GM19193 (cell line): ENCODE results near the gene ERMP1.

Experiments
- POLR2A ChIP-seq: IDR thresholded peaks from 4 replicates; pipeline ENCODE4 v1.6.1; 2011; ENCODE audit not compliant: insufficient read depth, insufficient read length; ENCODE audit errors: extremely low read depth

ERMP1 gene

DNA sequence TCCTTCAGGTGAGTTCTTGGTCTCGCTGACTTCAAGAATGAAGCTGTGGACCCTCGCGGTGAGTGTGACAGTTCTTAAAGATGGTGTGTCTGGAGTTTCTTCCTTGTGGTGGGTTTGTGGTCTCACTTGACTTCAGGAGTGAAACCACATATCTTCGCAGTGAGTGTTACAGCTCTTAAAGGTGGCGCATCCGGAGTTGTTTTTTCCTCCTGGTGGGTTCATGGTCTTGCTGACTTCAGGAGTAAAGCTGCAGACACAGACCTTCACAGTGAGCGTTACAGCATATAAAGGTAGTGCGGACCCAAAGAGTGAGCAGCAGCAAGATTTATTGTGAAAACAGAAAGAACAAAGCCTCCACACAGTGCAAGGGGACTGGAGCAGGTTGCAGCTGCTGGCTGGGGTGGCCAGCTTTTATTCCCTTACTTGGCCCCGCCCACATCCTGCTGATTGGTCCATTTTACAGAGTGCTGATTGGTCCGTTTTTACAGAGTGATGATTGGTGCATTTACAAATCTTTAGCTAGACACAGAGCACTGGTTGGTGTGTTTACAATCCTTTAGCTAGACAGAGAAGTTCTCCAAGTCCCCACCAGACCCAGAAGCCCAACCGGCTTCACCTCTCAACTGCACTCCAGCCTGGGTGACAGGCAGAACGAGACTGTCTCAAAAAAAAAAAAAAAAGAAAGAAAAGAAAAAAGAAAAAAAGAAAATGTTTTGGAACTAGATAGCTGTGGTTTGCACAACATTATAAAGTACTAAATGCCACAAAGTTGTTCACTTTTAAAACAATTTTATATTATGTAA is 9.1 kb upstream of the ERMP1 start:
- TF ChIP-seq POLR2A, result no peak

GRCh38 chr9:5840788-5841187 is 7.9 kb upstream of the ERMP1 start:
- no peak for TF ChIP-seq POLR2A

DNA sequence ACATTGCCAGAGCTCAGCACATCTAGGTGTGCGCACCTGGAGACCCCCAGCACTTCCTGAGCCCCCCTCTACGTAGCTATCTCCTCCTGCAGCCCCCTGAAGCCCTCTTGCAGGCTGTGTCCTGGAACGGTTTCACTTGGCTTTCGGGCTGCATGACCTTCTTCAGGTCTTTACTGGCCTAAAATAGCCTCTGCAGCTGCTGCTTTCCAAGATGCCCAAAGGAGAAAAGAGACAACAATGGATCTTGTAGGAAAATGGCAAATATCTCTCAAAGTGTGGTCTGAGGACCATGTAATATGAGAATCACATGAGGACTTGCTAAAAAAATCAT is 6.6 kb upstream of the ERMP1 start:
- TF ChIP-seq POLR2A, result no peak

- no peak for TF ChIP-seq POLR2A
Observed at GRCh38 chr9:5838884-5839571, 6.1 kb upstream of the ERMP1 start.

- no peak for TF ChIP-seq POLR2A
Observed at GRCh38 chr9:5835808-5836207, 2.9 kb upstream of the ERMP1 start.

DNA sequence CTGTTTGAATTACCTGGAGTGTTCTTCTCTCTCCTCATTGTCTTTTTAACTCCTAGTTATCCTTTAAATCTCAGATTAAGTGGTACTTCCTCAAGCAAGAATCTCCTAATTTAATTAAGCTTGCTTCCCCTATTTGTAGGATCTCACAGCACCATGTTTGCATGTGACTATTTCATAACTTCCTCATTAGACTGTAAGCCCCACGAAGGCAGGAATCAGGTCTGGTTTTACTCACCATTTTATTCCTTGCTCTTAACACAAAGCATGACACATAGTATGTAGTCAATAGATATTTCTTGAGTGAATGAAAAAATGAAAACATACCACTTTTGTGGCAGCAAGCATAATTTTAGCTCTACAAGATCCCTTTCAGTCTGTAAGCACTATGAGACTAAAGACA is 1.3 kb upstream of the ERMP1 start:
- no peak for TF ChIP-seq POLR2A

- TF ChIP-seq POLR2A, result no peak
Observed at GRCh38 chr9:5832071-5832537, 813 bp downstream of the ERMP1 start.

DNA sequence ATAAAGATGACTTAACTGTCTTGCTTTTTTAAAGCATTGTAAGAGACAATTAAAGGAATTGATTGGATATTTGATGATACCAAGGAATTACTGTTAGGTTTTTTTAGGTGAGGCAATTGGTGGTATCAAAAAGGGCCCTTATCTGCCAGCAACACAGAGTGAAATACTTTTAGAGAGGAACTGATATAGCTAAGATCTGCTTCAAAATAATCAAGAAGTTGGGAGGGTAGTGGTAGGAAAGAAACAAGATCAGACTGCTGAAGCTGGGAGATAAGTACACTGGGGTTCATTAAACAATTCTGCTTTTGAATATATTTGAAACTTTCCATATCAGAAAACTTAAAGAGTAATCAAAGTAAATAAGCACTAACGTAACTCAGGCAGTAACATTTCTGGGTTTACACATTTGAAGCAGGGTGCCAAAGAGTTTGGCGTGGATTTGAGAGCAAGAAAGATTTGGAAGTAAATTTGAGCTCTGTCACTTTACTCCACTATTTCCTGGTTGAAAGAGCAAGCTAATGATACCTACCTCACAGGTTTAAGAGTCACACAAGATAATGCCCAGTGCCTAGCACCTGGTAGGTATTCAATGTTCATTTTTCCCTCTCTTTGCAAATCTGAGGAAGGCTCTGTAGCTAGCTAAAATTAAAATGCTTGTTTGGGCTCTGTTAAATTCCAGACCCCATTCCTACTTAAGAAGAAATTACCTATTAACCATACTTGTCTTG is 6.9 kb downstream of the ERMP1 start:
- no peak for TF ChIP-seq POLR2A

- no peak for TF ChIP-seq POLR2A
Observed at GRCh38 chr9:5825223-5825622, 7.7 kb downstream of the ERMP1 start.

- no peak for TF ChIP-seq POLR2A
Observed at GRCh38 chr9:5820425-5820824, 12.5 kb downstream of the ERMP1 start.

GRCh38 chr9:5819174-5819573 is 13.7 kb downstream of the ERMP1 start:
- TF ChIP-seq POLR2A, result no peak

DNA sequence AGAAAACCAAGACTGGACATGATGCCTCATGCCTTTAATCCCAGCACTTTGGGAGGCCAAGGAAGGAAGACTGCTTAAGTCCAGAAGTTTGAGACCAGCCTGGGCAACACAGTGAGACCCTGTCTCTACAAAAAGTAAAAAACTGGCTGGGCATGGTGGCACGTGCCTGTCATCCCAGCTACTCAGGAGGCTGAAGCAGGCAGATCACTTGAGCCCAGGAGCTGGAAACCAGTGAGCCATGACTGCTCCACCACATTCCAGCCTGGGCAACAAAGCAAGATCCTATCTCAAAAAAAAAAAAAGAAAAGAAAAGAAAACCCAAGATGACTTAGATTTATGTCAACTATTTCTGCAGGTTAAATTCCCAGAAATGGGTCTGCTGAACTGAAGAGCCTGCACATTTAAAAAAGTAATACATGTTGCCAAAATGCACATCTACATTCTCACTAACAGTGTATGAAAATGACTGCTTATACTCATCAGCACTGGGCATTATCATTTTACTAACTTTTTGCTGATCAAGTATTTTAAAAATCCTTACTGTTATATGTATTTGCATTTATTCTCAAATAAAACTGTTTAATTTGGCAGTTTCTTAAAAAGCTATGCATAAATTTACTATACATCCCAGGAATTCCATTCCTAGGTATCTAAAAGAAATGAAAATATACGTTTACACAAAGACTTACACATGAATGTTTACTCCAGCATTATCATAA is 14.3 kb downstream of the ERMP1 start:
- TF ChIP-seq POLR2A, result no peak

DNA sequence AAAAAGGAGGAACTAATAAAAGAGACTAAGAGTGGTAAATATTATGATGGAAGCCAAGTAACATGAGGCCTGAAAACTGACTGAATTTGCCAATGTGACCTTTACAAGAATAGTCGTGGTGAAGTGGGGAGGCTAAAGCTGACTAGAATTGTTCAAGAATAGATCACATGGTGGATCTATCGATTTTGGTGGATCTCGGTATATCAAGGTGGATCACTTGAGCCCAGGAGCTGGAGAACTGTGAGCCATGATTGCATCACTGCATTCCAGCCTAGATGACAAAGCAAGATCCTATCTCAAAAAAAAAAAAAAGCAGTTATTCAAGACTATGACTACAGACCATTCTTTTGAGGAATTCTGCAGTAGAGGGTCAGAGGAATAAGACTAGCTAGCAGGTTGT is 15.1 kb downstream of the ERMP1 start:
- TF ChIP-seq POLR2A, result no peak

DNA sequence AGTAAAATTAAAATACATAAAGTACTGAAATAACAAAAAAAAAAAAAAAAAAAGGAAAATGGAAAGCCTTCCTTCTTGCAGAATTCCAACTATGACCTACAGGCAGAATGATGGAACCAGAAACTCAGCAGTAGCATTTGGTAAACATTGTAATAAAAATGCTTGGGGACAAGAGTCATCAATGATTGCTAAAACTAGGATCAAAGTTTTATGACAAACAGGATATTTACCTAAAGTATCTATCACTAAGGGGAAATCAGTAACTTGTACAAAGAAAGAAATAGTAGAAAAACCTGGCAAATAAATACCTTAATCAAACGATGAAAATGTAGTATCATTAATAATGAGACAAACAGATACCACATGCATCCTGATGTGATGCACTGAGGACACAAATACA is 17.5 kb downstream of the ERMP1 start:
- TF ChIP-seq POLR2A, result no peak

- TF ChIP-seq POLR2A, result no peak
Observed at GRCh38 chr9:5813824-5814223, 19.1 kb downstream of the ERMP1 start.
